ENCODE data around the gene SLC16A13. TPM values are rescaled to one million over a fixed set of nuclear protein-coding genes. Genes with fewer than 3 reads are reported as not detected.

Gene SLC16A13
- total and polyA plus RNA-seq, 10 of the 15 experiments (the other 5 are each of a cell fraction or from before 2014, with no cell fraction given), result 0.34 to 12.1 (median 3.3) TPM

GRCh38 chr17:7060165-7060891 lies 24.5 kb downstream of the SLC16A13 start (continued):
- TF ChIP-seq CEBPZ (IDR thresholded peaks at IDR 0.05; ENCODE audit: low read depth, low read length) (no peak), ZBTB33 (IDR thresholded peaks at IDR 0.05) (peak; percentile 43; the same call in 1 of the 2 replicates), REST (IDR thresholded peaks at IDR 0.05; ENCODE audit: low read depth, low read length) (no peak), BHLHE40 (IDR thresholded peaks at IDR 0.05; ENCODE audit: borderline replicate concordance in 1 of 2, low read depth in 2 of 2, low read length in 1 of 2) (no peak), ZBTB4 (CRISPR knock-in tag; IDR thresholded peaks at IDR 0.05) (no peak), NFYB (IDR thresholded peaks at IDR 0.05; ENCODE audit: insufficient read depth, low read depth, low read length) (no peak), HSF1 (IDR thresholded peaks at IDR 0.05; ENCODE audit: low read depth, low read length) (no peak), BCL11A (IDR thresholded peaks at IDR 0.05; ENCODE audit: low read depth, low read length) (no peak)

Data from GM12878 (cell line).